Liver (tissue), 3 donors: ENCODE measurements around the gene RYR2.
"Not testable (repeated sequence)": the region's sequence is repeated elsewhere in the genome, so short reads cannot be mapped to it uniquely, and the experiment has no call there.

ENCODE experiments used
- EGR1 ChIP-seq, 2 donors: IDR thresholded peaks; 2 replicates each; pipeline ENCODE4 v1.6.1; 2016 to 2018; ENCODE audit warnings: antibody characterized with exemption in 2 of 2, low read depth in 2 of 2
- FOXA1 ChIP-seq: IDR thresholded peaks from 2 replicates; pipeline ENCODE4 v1.6.1; 2016; ENCODE audit warnings: antibody characterized with exemption
- FOXA2 ChIP-seq: IDR thresholded peaks from 2 replicates; pipeline ENCODE4 v1.6.1; 2016; ENCODE audit warnings: antibody characterized with exemption
- RAD21 ChIP-seq, 2 donors: IDR thresholded peaks; 2 replicates each; pipeline ENCODE4 v1.6.1; 2016; ENCODE audit warnings: antibody characterized with exemption in 2 of 2, mild to moderate bottlenecking in 2 of 2
- RXRA ChIP-seq, 2 donors: IDR thresholded peaks; 2 replicates each; pipeline ENCODE4 v1.6.1; 2017 to 2018; ENCODE audit warnings: antibody characterized with exemption in 2 of 2, mild to moderate bottlenecking in 1 of 2
- SP1 ChIP-seq: IDR thresholded peaks from 2 replicates; pipeline ENCODE4 v1.6.1; 2018; ENCODE audit warnings: antibody characterized with exemption, mild to moderate bottlenecking
- YY1 ChIP-seq: IDR thresholded peaks from 2 replicates; pipeline ENCODE4 v1.6.1; 2016; ENCODE audit warnings: antibody characterized with exemption, mild to moderate bottlenecking
- TF ChIP-seq, protein P1 (sequence below): fragments of 150-350 bp; IDR thresholded peaks from 2 replicates; pipeline ENCODE4 v1.5.1; 2017; ENCODE audit warnings: improper control_type of control experiment, low read depth, low read length; ENCODE audit not compliant: missing input control
- TF ChIP-seq, protein P2 (sequence below): IDR thresholded peaks from 2 replicates; pipeline ENCODE4 v1.6.1; 2016; ENCODE audit warnings: antibody characterized with exemption
- TF ChIP-seq, protein P3 (sequence below): IDR thresholded peaks from 2 replicates; pipeline ENCODE4 v1.6.1; 2016; ENCODE audit warnings: antibody characterized with exemption
- TF ChIP-seq, protein P4 (sequence below): IDR thresholded peaks from 2 replicates; pipeline ENCODE4 v1.6.1; 2016; ENCODE audit warnings: antibody characterized with exemption, mild to moderate bottlenecking
- TF ChIP-seq, protein P5 (sequence below): IDR thresholded peaks from 2 replicates; pipeline ENCODE4 v1.6.1; 2016; ENCODE audit warnings: antibody characterized with exemption
- donor health status: healthy.
- donor health status: healthy.

DNA sequence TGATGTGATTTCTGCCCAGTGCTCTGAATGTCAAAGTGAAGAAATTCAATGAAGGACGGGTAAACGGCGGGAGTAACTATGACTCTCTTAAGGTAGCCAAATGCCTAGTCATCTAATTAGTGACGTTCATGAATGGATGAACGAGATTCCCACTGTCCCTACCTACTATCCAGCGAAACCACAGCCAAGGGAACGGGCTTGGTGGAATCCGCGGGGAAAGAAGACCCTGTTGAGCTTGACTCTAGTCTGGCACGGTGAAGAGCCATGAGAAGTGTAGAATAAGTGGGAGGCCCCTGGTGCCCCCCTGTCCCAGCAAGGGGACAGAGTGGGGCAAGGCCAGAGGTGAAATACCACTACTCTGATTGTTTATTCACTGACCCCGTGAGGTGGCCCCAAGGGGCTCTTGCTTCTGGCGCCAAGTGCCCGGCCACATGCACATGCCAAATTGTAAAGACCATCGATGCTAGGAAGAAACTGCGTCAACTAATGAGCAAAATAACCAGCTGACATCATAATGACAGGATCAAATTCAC lies 561.1 kb downstream of the RYR2 start:
- TF ChIP-seq, protein P1, sequence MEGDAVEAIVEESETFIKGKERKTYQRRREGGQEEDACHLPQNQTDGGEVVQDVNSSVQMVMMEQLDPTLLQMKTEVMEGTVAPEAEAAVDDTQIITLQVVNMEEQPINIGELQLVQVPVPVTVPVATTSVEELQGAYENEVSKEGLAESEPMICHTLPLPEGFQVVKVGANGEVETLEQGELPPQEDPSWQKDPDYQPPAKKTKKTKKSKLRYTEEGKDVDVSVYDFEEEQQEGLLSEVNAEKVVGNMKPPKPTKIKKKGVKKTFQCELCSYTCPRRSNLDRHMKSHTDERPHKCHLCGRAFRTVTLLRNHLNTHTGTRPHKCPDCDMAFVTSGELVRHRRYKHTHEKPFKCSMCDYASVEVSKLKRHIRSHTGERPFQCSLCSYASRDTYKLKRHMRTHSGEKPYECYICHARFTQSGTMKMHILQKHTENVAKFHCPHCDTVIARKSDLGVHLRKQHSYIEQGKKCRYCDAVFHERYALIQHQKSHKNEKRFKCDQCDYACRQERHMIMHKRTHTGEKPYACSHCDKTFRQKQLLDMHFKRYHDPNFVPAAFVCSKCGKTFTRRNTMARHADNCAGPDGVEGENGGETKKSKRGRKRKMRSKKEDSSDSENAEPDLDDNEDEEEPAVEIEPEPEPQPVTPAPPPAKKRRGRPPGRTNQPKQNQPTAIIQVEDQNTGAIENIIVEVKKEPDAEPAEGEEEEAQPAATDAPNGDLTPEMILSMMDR = not testable (repeated sequence)
- TF ChIP-seq, protein P2, sequence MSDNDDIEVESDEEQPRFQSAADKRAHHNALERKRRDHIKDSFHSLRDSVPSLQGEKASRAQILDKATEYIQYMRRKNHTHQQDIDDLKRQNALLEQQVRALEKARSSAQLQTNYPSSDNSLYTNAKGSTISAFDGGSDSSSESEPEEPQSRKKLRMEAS = not testable (repeated sequence)
- TF ChIP-seq RAD21 (IDR thresholded peaks at IDR 0.05); YY1; EGR1 (IDR thresholded peaks at IDR 0.05; ENCODE audit: low read depth in 2 of 2); RXRA (IDR thresholded peaks at IDR 0.05); FOXA1; SP1; FOXA2: not testable (repeated sequence)
- TF ChIP-seq, protein P3, sequence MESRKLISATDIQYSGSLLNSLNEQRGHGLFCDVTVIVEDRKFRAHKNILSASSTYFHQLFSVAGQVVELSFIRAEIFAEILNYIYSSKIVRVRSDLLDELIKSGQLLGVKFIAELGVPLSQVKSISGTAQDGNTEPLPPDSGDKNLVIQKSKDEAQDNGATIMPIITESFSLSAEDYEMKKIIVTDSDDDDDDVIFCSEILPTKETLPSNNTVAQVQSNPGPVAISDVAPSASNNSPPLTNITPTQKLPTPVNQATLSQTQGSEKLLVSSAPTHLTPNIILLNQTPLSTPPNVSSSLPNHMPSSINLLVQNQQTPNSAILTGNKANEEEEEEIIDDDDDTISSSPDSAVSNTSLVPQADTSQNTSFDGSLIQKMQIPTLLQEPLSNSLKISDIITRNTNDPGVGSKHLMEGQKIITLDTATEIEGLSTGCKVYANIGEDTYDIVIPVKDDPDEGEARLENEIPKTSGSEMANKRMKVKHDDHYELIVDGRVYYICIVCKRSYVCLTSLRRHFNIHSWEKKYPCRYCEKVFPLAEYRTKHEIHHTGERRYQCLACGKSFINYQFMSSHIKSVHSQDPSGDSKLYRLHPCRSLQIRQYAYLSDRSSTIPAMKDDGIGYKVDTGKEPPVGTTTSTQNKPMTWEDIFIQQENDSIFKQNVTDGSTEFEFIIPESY = not testable (repeated sequence)
- TF ChIP-seq, protein P4, sequence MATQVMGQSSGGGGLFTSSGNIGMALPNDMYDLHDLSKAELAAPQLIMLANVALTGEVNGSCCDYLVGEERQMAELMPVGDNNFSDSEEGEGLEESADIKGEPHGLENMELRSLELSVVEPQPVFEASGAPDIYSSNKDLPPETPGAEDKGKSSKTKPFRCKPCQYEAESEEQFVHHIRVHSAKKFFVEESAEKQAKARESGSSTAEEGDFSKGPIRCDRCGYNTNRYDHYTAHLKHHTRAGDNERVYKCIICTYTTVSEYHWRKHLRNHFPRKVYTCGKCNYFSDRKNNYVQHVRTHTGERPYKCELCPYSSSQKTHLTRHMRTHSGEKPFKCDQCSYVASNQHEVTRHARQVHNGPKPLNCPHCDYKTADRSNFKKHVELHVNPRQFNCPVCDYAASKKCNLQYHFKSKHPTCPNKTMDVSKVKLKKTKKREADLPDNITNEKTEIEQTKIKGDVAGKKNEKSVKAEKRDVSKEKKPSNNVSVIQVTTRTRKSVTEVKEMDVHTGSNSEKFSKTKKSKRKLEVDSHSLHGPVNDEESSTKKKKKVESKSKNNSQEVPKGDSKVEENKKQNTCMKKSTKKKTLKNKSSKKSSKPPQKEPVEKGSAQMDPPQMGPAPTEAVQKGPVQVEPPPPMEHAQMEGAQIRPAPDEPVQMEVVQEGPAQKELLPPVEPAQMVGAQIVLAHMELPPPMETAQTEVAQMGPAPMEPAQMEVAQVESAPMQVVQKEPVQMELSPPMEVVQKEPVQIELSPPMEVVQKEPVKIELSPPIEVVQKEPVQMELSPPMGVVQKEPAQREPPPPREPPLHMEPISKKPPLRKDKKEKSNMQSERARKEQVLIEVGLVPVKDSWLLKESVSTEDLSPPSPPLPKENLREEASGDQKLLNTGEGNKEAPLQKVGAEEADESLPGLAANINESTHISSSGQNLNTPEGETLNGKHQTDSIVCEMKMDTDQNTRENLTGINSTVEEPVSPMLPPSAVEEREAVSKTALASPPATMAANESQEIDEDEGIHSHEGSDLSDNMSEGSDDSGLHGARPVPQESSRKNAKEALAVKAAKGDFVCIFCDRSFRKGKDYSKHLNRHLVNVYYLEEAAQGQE = not testable (repeated sequence)
- TF ChIP-seq, protein P5, sequence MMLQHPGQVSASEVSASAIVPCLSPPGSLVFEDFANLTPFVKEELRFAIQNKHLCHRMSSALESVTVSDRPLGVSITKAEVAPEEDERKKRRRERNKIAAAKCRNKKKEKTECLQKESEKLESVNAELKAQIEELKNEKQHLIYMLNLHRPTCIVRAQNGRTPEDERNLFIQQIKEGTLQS = not testable (repeated sequence)
